ENCODE results near the gene A1BG.
"Not testable (repeated sequence)": the region's sequence is repeated elsewhere in the genome, so short reads cannot be mapped to it uniquely, and the experiment has no call there.

Gene A1BG

GRCh38 chr19:58380037-58380661, 26.9 kb upstream of the A1BG start:
- no peak for DNase-seq (ENCODE audit: low read depth in 1 of 2, low spot score in 1 of 2)
- no peak for TF ChIP-seq SPI1 (IDR thresholded peaks at IDR 0.05; ENCODE audit: borderline replicate concordance, low read depth)
- TF ChIP-seq POLR2AphosphoS5 (IDR thresholded peaks at IDR 0.05; ENCODE audit: low read depth), result no peak
- no peak for TF ChIP-seq CTCF (IDR thresholded peaks at IDR 0.05; ENCODE audit: insufficient read depth, low read length)
- Histone ChIP-seq H3K4me3 (replicated peaks; ENCODE audit: insufficient read depth, low read length) (peak overlapping the region; percentile 61), H3K27ac (replicated peaks) (peak overlapping the region; percentile 88), H3K27me3 (ENCODE audit: insufficient read depth, poor library complexity, severe bottlenecking) (no peaks in the 10 kb centered on the region)

- H3K27ac ChIP-seq (replicated peaks), result no peak overlapping the region
- H3K4me3 ChIP-seq (replicated peaks; ENCODE audit: insufficient read depth, low read length), result no peak overlapping the region
Measured at GRCh38 chr19:58379246-58379645, 26.0 kb upstream of the A1BG start.

DNA sequence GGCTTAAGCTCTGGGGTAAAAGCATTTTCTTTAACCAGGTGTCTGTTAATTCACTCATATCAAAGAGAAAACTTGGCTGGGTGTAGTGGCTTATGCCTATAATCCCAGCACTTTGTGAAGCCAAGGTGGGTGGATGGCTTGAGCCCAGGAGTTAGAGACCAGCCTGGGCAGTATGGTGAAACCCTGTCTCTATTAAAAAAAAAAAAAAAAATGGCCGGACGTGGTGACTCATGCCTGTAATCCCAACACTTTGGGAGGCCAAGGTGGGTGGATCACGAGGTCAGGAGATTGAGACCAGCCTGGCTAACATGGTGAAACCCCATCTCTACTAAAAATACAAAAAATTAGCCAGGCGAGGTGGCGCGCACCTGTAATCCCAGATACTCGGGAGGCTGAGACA, 23.4 kb upstream of the A1BG start:
- H3K27me3 ChIP-seq (ENCODE audit: insufficient read depth, poor library complexity, severe bottlenecking), result not testable (repeated sequence)

More at GRCh38 chr19:58379246-58379645, 26.0 kb upstream of the A1BG start:
- TF ChIP-seq GABPA (IDR thresholded peaks at IDR 0.05; ENCODE audit: low read depth) (no peak), REST (IDR thresholded peaks at IDR 0.05; ENCODE audit: insufficient replicate concordance, low read depth) (no peak), SPI1 (IDR thresholded peaks at IDR 0.05; ENCODE audit: borderline replicate concordance, low read depth) (no peak), POLR2AphosphoS5 (IDR thresholded peaks at IDR 0.05; ENCODE audit: low read depth) (no peak), CTCF (IDR thresholded peaks at IDR 0.05; ENCODE audit: insufficient read depth, low read length) (no peak)
- no peaks in the 10 kb centered on the region for H3K27me3 ChIP-seq (ENCODE audit: insufficient read depth, poor library complexity, severe bottlenecking)
- DNase-seq (ENCODE audit: low read depth in 1 of 2, low spot score in 1 of 2), result no peak

DNA sequence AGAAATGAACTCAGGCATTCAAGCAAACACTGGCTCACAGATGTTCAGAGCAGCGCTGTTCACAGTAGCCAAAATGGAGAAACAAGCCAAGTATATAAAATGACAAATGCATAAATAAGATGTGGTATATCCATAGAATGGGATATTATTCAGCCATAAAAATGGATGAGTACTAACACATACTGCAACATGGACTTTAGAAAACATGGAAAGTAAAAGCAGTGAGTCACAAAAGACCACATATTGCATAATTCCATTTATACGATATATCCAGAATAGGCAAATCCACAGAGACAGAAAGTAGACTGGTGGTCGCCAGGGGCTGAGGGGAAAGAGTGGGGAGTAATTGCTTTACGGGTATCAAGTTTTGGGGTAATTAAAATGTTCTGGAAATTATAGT, 20.9 kb upstream of the A1BG start:
- Histone ChIP-seq H3K27me3 (ENCODE audit: insufficient read depth, poor library complexity, severe bottlenecking) (no peaks in the 10 kb centered on the region), H3K27ac (replicated peaks) (no peak overlapping the region), H3K4me3 (replicated peaks; ENCODE audit: insufficient read depth, low read length) (no peak overlapping the region)
- TF ChIP-seq CTCF (IDR thresholded peaks at IDR 0.05; ENCODE audit: insufficient read depth, low read length), result no peak
- no peak for TF ChIP-seq POLR2AphosphoS5 (IDR thresholded peaks at IDR 0.05; ENCODE audit: low read depth)
- no peak for TF ChIP-seq REST (IDR thresholded peaks at IDR 0.05; ENCODE audit: insufficient replicate concordance, low read depth)
- no peak for TF ChIP-seq GABPA (IDR thresholded peaks at IDR 0.05; ENCODE audit: low read depth)
- no peak for DNase-seq (ENCODE audit: low read depth in 1 of 2, low spot score in 1 of 2)

More for the DNA sequence above, 23.4 kb upstream of the A1BG start:
- not testable (repeated sequence) for DNase-seq (ENCODE audit: low read depth in 1 of 2, low spot score in 1 of 2); H3K27ac ChIP-seq (replicated peaks); H3K4me3 ChIP-seq (replicated peaks; ENCODE audit: insufficient read depth, low read length)
